GM18951 (cell line): Measurements from ENCODE around the gene ARHGEF37.
"Not testable (repeated sequence)": the region's sequence is repeated elsewhere in the genome, so short reads cannot be mapped to it uniquely, and the experiment has no call there.

Experiments
- POLR2A ChIP-seq: IDR thresholded peaks from 4 replicates; pipeline ENCODE4 v1.6.1; 2011; ENCODE audit warnings: mild to moderate bottlenecking; ENCODE audit not compliant: insufficient read length, insufficient read depth; ENCODE audit errors: extremely low read depth
- in situ Hi-C: fragments of 300-500 bp; cut with MboI; formaldehyde crosslinking; loops from one replicate; pipeline ENCODE4 v1.12.0; 2022; ENCODE audit warnings: low sequenced_read_pairs, mixed read lengths, inconsistent platforms; ENCODE audit not compliant: unreplicated experiment

ARHGEF37 gene

GRCh38 chr5:149578896-149579295 lies 2.4 kb upstream of the ARHGEF37 start:
- TF ChIP-seq POLR2A: no peak
- in situ Hi-C loops: no loop called here

DNA sequence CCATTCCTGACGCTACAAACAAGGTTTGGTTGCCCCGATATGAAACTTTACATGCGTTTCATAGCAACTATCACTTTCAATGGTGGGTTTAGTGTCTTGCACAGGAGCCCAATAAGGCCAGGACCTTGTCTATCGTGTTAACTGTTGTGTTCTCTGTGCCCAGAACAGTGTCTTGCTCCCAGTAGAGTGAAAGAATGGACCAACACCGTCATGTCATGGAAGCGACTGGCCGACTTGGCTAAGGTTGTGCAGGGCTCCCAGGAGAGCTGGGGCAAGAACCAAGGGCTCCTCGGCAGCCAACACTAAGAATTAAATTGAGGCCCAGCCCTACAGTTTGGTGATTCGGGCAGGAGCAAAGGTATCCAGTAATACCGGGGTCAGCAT lies 498 bp upstream of the ARHGEF37 start:
- TF ChIP-seq POLR2A: no peak
- in situ Hi-C loops: no loop called here

DNA sequence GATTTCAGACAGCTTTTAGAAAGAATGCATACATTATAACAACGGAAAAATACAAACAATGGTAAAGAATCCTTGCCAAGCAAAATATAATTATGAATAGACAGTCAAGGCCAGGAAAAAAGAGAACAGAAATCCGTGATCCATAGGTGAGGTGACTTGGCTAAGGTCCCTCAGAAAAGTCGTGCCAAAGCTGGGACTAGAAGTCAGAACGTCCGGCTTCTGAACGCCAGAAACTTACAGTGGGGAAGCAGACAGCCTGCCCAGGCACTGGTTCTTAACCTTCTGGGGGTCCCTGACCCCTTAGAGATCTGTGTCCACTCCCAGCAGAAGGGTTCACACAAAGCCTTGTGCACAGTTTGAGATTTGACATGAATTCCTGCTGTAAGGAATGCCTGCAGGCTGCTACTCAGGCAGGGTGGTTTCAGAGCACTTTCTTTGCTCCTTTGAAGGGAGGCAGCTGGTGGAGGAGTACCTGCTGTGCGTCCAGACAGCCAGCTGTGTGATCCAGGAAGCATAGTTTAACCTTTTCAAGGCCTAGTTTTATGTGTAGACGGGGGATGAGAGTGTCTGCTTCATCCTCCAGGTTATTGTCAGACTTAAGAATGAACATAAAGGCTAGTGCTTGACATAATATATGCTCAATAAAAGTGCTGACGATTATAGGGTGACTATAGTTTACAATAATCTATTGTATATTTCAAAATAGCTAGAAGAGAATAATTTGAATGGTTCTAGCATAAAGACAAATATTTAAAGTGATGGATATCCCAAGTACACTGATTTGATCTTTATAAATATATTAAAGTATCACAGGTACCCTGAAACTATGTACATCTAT lies 852 bp downstream of the ARHGEF37 start:
- no peak for TF ChIP-seq POLR2A
- in situ Hi-C loops: no loop called here

DNA sequence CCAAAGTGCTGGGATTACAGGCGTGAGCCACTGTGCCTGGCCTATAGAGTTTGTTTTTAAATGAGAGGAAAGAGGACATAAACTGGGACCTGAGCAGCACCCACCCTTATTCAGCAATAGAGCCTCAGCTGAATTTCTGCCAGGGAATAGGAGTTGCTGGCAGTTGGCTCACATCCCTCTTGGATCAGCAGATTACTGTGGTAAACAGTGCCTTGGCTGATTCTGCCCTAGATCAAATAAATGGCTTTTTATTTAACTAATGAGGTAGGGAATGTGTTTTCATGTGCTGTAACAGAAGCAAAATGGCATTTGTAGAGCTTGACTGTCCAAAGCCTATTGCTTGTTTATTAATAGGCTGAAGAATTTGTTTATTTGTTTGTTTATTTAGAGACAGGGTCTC lies 2.1 kb downstream of the ARHGEF37 start:
- in situ Hi-C loops: no loop called here
- no peak for TF ChIP-seq POLR2A

DNA sequence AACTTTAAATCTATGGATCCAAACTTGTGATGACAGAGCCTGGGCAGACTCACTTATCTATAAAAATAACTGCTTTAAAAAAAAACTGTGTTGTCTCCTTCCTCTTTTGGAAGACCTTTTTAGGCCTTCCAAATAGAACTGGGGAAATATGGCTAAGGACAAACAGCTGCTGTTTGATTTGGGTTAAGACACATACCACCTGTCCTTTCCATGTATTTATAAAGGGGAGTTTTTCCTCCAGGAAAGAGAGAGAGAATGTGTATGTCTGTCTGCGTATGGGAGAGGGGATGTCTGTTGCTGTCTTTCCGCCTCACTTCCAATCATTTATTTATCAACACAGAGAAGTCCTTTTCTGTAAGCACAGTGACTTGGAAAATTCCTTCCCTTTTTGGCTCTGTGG lies 2.8 kb downstream of the ARHGEF37 start:
- in situ Hi-C loops: no loop called here
- no peak for TF ChIP-seq POLR2A

DNA sequence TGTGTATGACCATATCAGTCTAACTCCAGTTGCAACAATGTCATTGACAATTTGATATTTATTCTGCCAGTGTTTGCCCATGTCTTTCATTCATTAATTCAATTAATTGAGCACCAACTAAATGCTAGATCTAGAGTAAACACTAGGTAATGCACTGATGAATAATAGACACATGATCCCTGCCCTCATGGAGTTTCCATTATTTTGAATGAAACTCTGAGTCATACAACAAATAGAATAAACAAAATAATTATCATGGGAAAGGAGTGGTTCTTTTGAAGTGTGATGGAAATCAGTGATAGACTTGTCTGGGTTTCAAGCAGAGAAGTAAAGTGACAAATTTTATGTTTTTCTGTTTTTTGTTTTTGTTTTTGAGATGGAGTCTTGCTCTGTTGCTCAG lies 4.6 kb downstream of the ARHGEF37 start:
- TF ChIP-seq POLR2A: no peak
- in situ Hi-C loops: no loop called here

- in situ Hi-C loops: no loop called here
These were observed 5.5 kb downstream of the ARHGEF37 start for GRCh38 chr5:149586708-149587318.

DNA sequence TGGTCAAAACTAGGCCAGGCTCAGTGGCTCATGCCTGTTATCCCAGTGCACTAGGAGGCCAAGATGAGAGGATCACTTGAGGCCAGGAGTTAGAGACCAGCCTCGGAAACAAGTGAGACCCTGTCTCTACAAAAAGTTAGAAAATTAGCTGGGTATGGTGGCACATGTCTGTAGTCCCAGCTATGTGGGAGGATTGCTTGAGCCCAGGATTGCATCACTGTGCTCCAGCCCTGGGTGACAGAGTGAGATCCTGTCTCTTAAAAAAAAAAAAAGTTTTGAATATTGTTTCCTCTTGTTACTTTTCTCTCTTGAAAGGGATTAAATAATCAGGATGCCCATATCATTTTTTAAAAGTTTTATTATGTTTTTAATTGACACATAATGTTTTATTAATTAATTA lies 7.6 kb downstream of the ARHGEF37 start:
- in situ Hi-C loops: no loop called here
- TF ChIP-seq POLR2A: no peak

More at GRCh38 chr5:149586708-149587318, 5.5 kb downstream of the ARHGEF37 start:
- TF ChIP-seq POLR2A: no peak

- no peak for TF ChIP-seq POLR2A
- in situ Hi-C loops: no loop called here
These were observed 12.1 kb downstream of the ARHGEF37 start for GRCh38 chr5:149593370-149593769.

- in situ Hi-C loops: no loop called here
These were observed 13.1 kb downstream of the ARHGEF37 start for GRCh38 chr5:149594206-149594895.

DNA sequence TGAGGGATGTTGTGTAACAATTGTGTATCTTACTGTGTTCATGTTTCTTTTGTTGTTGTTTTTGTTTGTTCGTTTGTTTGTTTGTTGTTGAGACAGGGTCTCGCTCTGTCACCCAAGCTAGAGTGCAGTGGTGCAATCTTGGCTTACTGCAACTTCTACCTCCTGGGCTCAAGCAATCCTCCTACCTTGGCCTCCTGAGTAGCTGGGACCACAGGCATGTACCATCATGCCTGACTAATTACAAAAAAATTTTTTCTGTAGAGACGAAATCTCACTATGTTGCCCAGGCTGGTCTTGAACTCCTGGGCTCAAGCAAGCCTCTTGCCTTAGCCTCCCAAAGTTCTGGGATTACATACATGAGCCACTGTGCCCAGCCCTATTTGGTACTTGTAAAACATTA lies 13.8 kb downstream of the ARHGEF37 start:
- in situ Hi-C loops: not testable (repeated sequence)

More at GRCh38 chr5:149594206-149594895, 13.1 kb downstream of the ARHGEF37 start:
- TF ChIP-seq POLR2A: no peak

GRCh38 chr5:149596712-149597111 lies 15.4 kb downstream of the ARHGEF37 start:
- no peak for TF ChIP-seq POLR2A
- in situ Hi-C loops: no loop called here

- in situ Hi-C loops: no loop called here
These were observed 16.3 kb downstream of the ARHGEF37 start for GRCh38 chr5:149597618-149598017.

GRCh38 chr5:149598234-149598633 lies 16.9 kb downstream of the ARHGEF37 start:
- in situ Hi-C loops: not testable (repeated sequence)

More at GRCh38 chr5:149597618-149598017, 16.3 kb downstream of the ARHGEF37 start:
- TF ChIP-seq POLR2A: no peak
